CD4-positive, alpha-beta T cell (primary cell): ENCODE data around the gene KCND3. TPM values are rescaled to one million over a fixed set of nuclear protein-coding genes. Genes with fewer than 3 reads are reported as not detected.

Source experiments
- ATAC-seq: fragments of 200-7000 bp; cut with Tn5 transposase; one replicate; pipeline ENCODE4 v1.10.0; 2022; ENCODE audit warnings: mild to moderate bottlenecking; ENCODE audit not compliant: poor library complexity
- CTCF ChIA-PET: fragments of 350-600 bp; sonication (Branson Sonifier 250); formaldehyde crosslinking; loops from one replicate; lab custom pipeline; 2021; ENCODE audit warnings: antibody characterized with exemption, inconsistent platforms; lab: Charles Lee
- POLR2A ChIA-PET: fragments of 350-600 bp; sonication (Branson Sonifier 250); formaldehyde crosslinking; loops from one replicate; lab custom pipeline; 2021; ENCODE audit warnings: antibody characterized with exemption, inconsistent platforms; lab: Charles Lee
- DNase-seq, 14 experiments: peaks; one replicate each; pipeline ENCODE4 v3.0.0-alpha.2; 2013 to 2020; ENCODE audit warnings: mixed read lengths in 2 of 14
- H3K27ac ChIP-seq, 2 donors: one replicate each; pipeline versions ENCODE4 v1.5.1 to v1.7.0; 2013; ENCODE audit warnings: low read length in 2 of 2, low read depth in 1 of 2, mild to moderate bottlenecking in 1 of 2
- H3K27me3 ChIP-seq, 2 experiments: 1 replicate in 1 of 2; 2 replicates in 1 of 2; pipeline versions ENCODE4 v1.6.1 to v1.7.0; 2013; ENCODE audit warnings: low read length in 2 of 2, control low read depth in 1 of 2, mild to moderate bottlenecking in 1 of 2, moderate library complexity in 1 of 2; ENCODE audit not compliant: insufficient read depth in 2 of 2, control insufficient read depth in 1 of 2
- H3K36me3 ChIP-seq: one replicate; pipeline ENCODE4 v1.6.1; 2013; ENCODE audit warnings: low read length, control low read depth; ENCODE audit not compliant: insufficient read depth
- H3K4me1 ChIP-seq: one replicate; pipeline ENCODE4 v1.6.1; 2013; ENCODE audit warnings: low read length, control low read depth; ENCODE audit not compliant: insufficient read depth
- H3K4me3 ChIP-seq: one replicate; pipeline ENCODE4 v1.5.1; 2013; ENCODE audit warnings: mild to moderate bottlenecking, low read length, moderate library complexity
- H3K9me3 ChIP-seq, 2 experiments: 1 replicate in 1 of 2; 2 replicates in 1 of 2; pipeline versions ENCODE4 v1.6.1 to v1.7.0; 2013; ENCODE audit warnings: low read length in 2 of 2, mild to moderate bottlenecking in 2 of 2, control low read depth in 1 of 2, moderate library complexity in 1 of 2; ENCODE audit not compliant: control insufficient read depth in 1 of 2, insufficient read depth in 1 of 2
- H3K27ac Mint-ChIP-seq: one replicate; pipeline ENCODE4 v1.8.0; 2020; ENCODE audit warnings: mixed read lengths
- H3K27me3 Mint-ChIP-seq: one replicate; pipeline ENCODE4 v1.8.0; 2021; ENCODE audit warnings: mixed read lengths
- H3K36me3 Mint-ChIP-seq: one replicate; pipeline ENCODE4 v1.8.0; 2021; ENCODE audit warnings: low read depth, mixed read lengths
- H3K4me1 Mint-ChIP-seq: one replicate; pipeline ENCODE4 v1.8.0; 2021; ENCODE audit warnings: low read depth, mixed read lengths
- H3K4me3 Mint-ChIP-seq: one replicate; pipeline ENCODE4 v1.8.0; 2020; ENCODE audit warnings: mild to moderate bottlenecking, mixed read lengths
- H3K9me3 Mint-ChIP-seq: one replicate; pipeline ENCODE4 v1.8.0; 2020; ENCODE audit warnings: mixed read lengths
- intact Hi-C, 2 experiments: fragments of 100-400 bp; cut with DNase I in 1 of 2; cut with micrococcal nuclease in 1 of 2; formaldehyde crosslinking; loops; one replicate each; pipeline versions ENCODE4 v1.15.1 to v1.9.0; 2023 to 2025; cut with DNase I, micrococcal nuclease
- total RNA-seq, 174 experiments: library from RNA in 2 of 174; stranded (reverse) in 2 of 174; gene quantifications; one replicate each; pipeline ENCODE4 v1.2.3 and lab custom pipeline; 2021 to 2026
- TF ChIP-seq, protein P1 (sequence below): fragments of 200-600 bp; IDR thresholded peaks from one replicate; pipeline ENCODE4 v1.8.0; 2022; ENCODE audit warnings: antibody characterized with exemption, mild to moderate bottlenecking

KCND3 gene
- total RNA-seq, 2 experiments from 2014 or later: 0.05 TPM; not detected in 1

- ATAC-seq (no peak), DNase-seq (no peak)
- peaks cover 28% of the 10 kb centered on the region for H3K4me1 ChIP-seq
- Mint-ChIP-seq H3K27me3 (peaks cover 8% of the 10 kb centered on the region), H3K27ac (no peak overlapping the region), H3K4me1 (peaks cover 18% of the 10 kb centered on the region), H3K4me3 (no peak overlapping the region), H3K9me3 (no peaks in the 10 kb centered on the region), H3K36me3 (no peaks in the 10 kb centered on the region)
- no peaks in the 10 kb centered on the region for H3K9me3 ChIP-seq
- H3K4me3 ChIP-seq: no peak overlapping the region
- TF ChIP-seq, protein P1, sequence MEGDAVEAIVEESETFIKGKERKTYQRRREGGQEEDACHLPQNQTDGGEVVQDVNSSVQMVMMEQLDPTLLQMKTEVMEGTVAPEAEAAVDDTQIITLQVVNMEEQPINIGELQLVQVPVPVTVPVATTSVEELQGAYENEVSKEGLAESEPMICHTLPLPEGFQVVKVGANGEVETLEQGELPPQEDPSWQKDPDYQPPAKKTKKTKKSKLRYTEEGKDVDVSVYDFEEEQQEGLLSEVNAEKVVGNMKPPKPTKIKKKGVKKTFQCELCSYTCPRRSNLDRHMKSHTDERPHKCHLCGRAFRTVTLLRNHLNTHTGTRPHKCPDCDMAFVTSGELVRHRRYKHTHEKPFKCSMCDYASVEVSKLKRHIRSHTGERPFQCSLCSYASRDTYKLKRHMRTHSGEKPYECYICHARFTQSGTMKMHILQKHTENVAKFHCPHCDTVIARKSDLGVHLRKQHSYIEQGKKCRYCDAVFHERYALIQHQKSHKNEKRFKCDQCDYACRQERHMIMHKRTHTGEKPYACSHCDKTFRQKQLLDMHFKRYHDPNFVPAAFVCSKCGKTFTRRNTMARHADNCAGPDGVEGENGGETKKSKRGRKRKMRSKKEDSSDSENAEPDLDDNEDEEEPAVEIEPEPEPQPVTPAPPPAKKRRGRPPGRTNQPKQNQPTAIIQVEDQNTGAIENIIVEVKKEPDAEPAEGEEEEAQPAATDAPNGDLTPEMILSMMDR: no peak
- POLR2A ChIA-PET: no interaction called here
- H3K27ac ChIP-seq: no peak overlapping the region
- peaks cover 23 to 24% of the 10 kb centered on the region in 2 experiments for H3K27me3 ChIP-seq
- intact Hi-C loops: no loop called here
- CTCF ChIA-PET: no interaction called here
- no peaks in the 10 kb centered on the region for H3K36me3 ChIP-seq
Measured at GRCh38 chr1:111734856-111735255, 254.6 kb downstream of the KCND3 start.

DNA sequence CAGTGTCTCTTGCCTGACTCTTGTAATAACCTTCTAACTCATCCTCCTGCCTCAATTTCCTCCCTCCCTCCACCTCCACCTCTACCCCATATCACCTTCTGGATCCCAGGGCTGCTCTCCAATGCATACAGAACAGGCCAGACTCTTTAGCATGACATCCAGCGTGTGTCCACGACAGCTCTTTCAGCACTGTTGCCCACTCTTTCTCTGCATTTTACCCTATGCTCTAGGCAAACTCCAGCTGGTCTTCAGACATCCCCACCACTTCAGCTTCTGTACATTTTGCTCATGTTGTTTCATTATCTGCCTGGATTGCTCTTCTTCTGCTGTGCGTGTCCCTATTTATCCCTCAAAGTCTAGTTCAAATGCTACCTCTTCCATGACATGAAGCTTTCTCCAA lies 255.0 kb downstream of the KCND3 start:
- DNase-seq (no peak), ATAC-seq (no peak)
- TF ChIP-seq, protein P1: no peak
- ChIA-PET CTCF (no interaction called here), POLR2A (no interaction called here)
- no peaks in the 10 kb centered on the region for H3K9me3 Mint-ChIP-seq
- Histone ChIP-seq H3K9me3 (no peaks in the 10 kb centered on the region), H3K4me1 (peaks cover 24% of the 10 kb centered on the region), H3K27ac (no peak overlapping the region), H3K36me3 (no peaks in the 10 kb centered on the region), H3K4me3 (no peak overlapping the region), H3K27me3 (peaks cover 19 to 20% of the 10 kb centered on the region in 2 experiments)
- intact Hi-C loops: no loop called here
- H3K36me3 Mint-ChIP-seq: no peaks in the 10 kb centered on the region
- H3K27me3 Mint-ChIP-seq: peaks cover 5% of the 10 kb centered on the region
- H3K4me1 Mint-ChIP-seq: peaks cover 15% of the 10 kb centered on the region
- H3K4me3 Mint-ChIP-seq: no peak overlapping the region
- H3K27ac Mint-ChIP-seq: no peak overlapping the region

DNA sequence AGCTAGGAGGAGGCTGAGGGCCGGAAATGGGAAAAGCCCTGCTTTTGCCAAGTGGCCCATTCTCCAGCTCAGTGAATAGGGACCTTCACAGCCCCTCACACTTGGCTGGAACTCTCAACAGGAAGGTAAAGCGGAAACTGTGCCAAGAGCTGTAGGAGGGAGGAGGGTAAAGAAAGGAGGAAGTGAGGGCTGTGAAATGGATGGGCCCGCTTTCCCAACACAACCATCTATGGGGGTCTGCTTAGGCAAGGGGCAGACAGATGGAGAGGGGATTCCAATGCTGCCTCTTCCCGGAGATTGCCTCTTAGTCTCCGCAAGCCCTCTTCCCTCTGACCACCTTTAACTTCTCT lies 255.5 kb downstream of the KCND3 start:
- no peak for ATAC-seq
- peaks cover 5% of the 10 kb centered on the region for H3K27me3 Mint-ChIP-seq
- no peak overlapping the region for H3K27ac Mint-ChIP-seq
- Histone ChIP-seq H3K4me3 (no peak overlapping the region), H3K4me1 (peaks cover 21% of the 10 kb centered on the region), H3K9me3 (no peaks in the 10 kb centered on the region), H3K27ac (no peak overlapping the region), H3K27me3 (peaks cover 17 to 19% of the 10 kb centered on the region in 2 experiments), H3K36me3 (no peaks in the 10 kb centered on the region)
- H3K36me3 Mint-ChIP-seq: no peaks in the 10 kb centered on the region
- CTCF ChIA-PET: no interaction called here
- peak in 1 of 14 experiments; percentile 26 for DNase-seq
- peaks cover 15% of the 10 kb centered on the region for H3K4me1 Mint-ChIP-seq
- intact Hi-C loops: no loop called here
- POLR2A ChIA-PET: no interaction called here
- no peaks in the 10 kb centered on the region for H3K9me3 Mint-ChIP-seq
- TF ChIP-seq, protein P1: no peak
- no peak overlapping the region for H3K4me3 Mint-ChIP-seq
